ENCODE results near the gene SEC24C.
A peak's percentile ranks its signal among the peaks of the same experiment; 100 is the strongest.
"Not testable (repeated sequence)": the region's sequence is repeated elsewhere in the genome, so short reads cannot be mapped to it uniquely, and the experiment has no call there.

Gene SEC24C

GRCh38 chr10:73789659-73790055 lies 45.5 kb downstream of the SEC24C start:
- no peak overlapping the region for H3K27ac ChIP-seq
- DNase-seq (ENCODE audit: low read depth, low spot score): no peak

DNA sequence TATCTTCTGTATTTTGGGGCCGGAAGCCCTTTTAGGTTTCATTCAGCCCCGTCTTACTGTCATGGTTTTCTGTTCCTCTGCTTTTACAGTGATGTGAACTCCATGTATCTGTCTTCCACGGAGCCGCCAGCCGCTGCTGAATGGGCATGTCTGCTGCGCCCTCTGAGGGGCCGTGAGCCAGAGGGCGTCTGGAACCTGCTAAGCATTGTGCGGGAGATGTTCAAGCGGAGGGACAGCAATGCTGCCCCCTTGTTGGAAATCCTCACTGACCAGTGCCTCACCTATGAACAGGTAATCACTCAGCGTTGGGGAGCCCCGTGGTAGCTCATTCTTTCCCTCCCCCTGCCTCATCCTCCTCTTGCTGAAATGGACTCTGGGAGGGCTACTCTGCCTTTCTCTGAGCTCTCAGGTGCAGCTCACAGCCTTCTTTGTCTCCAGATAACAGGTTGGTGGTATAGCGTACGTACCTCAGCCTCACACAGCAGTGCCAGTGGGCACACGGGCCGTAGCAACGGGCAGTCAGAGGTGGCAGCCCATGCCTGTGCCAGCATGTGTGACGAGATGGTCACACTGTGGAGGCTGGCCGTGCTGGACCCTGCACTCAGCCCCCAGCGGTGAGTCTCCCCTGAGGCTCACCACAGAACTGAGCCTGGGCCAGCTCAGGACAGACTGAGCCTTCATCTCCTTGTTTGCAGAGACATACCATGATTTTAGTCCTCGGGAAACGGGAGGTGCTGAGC lies 46.9 kb downstream of the SEC24C start:
- H3K27ac ChIP-seq: no peak overlapping the region
- DNase-seq (ENCODE audit: low read depth, low spot score): no peak

DNA sequence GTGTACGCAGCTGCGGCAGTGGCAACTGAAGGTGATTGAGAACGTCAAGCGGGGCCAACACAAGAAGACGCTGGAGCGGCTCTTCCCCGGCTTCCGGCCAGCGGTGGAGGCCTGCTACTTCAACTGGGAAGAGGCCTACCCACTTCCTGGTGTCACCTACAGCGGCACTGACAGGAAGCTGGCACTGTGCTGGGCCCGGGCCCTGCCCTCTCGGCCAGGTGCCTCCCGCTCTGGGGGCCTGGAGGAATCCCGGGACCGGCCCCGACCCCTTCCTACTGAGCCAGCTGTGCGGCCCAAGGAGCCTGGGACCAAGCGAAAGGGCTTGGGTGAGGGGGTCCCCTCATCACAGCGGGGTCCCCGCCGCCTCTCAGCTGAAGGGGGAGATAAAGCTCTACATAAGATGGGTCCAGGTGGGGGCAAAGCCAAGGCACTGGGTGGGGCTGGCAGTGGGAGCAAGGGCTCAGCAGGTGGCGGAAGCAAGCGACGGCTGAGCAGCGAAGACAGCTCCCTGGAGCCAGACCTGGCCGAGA lies 47.8 kb downstream of the SEC24C start:
- H3K27ac ChIP-seq: no peak overlapping the region
- no peak for DNase-seq (ENCODE audit: low read depth, low spot score)

- H3K27ac ChIP-seq: no peak overlapping the region
Observed at GRCh38 chr10:73793456-73793855, 49.3 kb downstream of the SEC24C start.

DNA sequence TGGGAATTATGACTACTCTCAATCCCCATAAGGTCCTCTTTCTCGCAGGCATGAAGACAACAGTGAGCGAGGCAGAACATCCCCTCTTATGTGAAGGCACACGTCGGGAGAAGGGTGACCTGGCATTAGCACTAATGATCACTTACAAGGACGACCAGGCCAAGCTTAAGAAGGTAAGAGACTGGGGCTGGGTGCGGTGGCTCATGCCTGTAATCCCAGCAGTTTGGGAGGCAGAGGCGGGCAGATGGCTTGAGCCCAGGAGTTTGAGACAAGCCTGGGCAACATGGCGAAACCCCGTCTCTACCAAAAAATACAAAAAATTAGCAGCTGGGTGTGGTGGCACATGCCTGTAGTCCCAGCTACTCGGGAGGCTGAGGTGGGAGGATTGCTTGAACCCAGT lies 51.3 kb downstream of the SEC24C start:
- H3K27ac ChIP-seq; DNase-seq (ENCODE audit: low read depth, low spot score): not testable (repeated sequence)

More at GRCh38 chr10:73793456-73793855, 49.3 kb downstream of the SEC24C start:
- no peak for DNase-seq (ENCODE audit: low read depth, low spot score)

DNA sequence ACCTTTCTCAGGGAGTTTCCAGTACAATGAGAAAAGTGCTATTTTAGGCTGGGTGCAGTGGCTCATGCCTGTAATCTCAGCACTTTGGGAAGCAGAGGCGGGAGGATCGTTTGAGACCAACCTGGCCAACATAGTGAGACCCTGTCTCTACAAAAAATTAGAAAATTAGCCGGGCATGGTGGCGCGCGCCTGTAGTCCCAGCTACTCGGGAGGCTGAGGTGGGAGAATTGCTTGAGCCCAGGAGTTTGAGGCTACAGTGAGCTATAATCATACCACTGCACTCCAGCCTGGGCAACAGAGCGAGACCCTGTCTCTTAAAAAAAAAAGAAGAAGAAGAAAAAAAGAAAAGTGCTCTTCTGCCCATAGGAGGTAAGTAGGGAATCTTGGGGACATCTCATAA lies 51.9 kb downstream of the SEC24C start:
- DNase-seq (ENCODE audit: low read depth, low spot score): not testable (repeated sequence)

GRCh38 chr10:73796766-73797165 lies 52.6 kb downstream of the SEC24C start:
- DNase-seq (ENCODE audit: low read depth, low spot score): no peak
- H3K27ac ChIP-seq: no peak overlapping the region

More for the DNA sequence above, 51.9 kb downstream of the SEC24C start:
- H3K27ac ChIP-seq: not testable (repeated sequence)

- DNase-seq (ENCODE audit: low read depth, low spot score): no peak
- H3K27ac ChIP-seq: no peak overlapping the region
Observed at GRCh38 chr10:73797324-73798025, 53.3 kb downstream of the SEC24C start.

GRCh38 chr10:73798087-73798486 lies 53.9 kb downstream of the SEC24C start:
- H3K27ac ChIP-seq: no peak overlapping the region
- no peak for DNase-seq (ENCODE audit: low read depth, low spot score)

DNA sequence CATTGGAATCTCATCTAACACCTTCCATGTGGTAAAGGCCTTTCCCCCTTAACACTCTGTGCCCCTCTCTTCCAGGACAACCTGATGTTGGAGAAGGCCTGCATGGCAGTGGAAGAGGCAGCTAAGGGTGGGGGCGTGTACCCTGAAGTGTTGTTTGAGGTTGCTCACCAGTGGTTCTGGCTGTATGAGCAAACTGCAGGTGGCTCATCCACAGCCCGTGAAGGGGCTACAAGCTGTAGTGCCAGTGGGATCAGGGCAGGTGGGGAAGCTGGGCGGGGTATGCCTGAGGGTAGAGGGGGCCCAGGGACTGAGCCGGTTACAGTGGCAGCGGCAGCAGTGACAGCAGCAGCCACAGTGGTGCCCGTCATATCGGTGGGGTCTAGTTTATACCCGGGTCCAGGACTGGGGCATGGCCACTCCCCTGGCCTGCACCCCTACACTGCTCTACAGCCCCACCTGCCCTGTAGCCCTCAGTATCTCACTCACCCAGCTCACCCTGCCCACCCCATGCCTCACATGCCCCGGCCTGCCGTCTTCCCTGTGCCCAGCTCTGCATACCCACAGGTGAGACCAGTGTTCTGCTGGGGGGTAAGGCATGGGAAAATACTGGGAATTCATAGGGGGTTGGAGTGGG lies 54.9 kb downstream of the SEC24C start:
- no peak overlapping the region for H3K27ac ChIP-seq
- DNase-seq (ENCODE audit: low read depth, low spot score): no peak

DNA sequence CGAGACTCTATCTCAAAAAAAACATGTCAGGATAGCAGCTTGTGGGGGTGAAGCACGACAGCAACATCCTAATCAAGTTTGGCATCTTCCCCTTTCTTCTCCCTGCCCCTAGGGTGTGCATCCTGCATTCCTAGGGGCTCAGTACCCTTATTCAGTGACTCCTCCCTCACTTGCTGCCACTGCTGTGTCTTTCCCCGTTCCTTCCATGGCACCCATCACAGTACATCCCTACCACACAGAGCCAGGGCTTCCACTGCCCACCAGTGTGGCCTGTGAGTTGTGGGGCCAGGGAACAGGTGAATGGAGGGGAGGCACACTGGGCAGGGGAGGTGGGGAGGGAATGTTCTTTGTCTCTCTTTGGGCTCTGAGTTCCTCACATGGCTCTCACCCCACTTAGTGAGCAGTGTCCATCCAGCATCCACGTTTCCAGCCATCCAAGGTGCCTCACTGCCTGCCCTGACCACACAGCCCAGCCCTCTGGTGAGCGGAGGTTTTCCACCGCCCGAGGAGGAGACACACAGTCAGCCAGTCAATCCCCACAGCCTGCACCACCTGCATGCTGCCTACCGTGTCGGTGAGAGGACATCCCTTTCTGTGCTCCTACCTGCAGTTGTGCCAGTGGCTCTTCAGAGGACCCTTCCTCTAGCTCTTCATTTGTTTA lies 55.9 kb downstream of the SEC24C start:
- no peak overlapping the region for H3K27ac ChIP-seq

GRCh38 chr10:73800560-73801252 lies 56.5 kb downstream of the SEC24C start:
- no peak overlapping the region for H3K27ac ChIP-seq
- DNase-seq (ENCODE audit: low read depth, low spot score): no peak

More for the DNA sequence above, 55.9 kb downstream of the SEC24C start:
- no peak for DNase-seq (ENCODE audit: low read depth, low spot score)

DNA sequence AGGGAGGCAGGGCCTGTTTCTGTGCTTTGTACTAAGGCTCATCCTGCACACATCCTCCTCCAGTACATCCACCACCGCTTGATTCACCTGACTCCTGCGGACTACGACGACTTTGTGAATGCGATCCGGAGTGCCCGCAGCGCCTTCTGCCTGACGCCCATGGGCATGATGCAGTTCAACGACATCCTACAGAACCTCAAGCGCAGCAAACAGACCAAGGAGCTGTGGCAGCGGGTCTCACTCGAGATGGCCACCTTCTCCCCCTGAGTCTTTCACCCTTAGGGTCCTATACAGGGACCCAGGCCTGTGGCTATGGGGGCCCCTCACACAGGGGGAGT lies 57.0 kb downstream of the SEC24C start:
- no peak overlapping the region for H3K27ac ChIP-seq
- no peak for DNase-seq (ENCODE audit: low read depth, low spot score)

- no peak for DNase-seq (ENCODE audit: low read depth, low spot score)
- H3K27ac ChIP-seq: peak overlapping the region; percentile 35
Observed at GRCh38 chr10:73802276-73802991, 58.3 kb downstream of the SEC24C start.

- DNase-seq (ENCODE audit: low read depth, low spot score): no peak
- no peak overlapping the region for H3K27ac ChIP-seq
Observed at GRCh38 chr10:73803680-73804286, 59.6 kb downstream of the SEC24C start.

DNA sequence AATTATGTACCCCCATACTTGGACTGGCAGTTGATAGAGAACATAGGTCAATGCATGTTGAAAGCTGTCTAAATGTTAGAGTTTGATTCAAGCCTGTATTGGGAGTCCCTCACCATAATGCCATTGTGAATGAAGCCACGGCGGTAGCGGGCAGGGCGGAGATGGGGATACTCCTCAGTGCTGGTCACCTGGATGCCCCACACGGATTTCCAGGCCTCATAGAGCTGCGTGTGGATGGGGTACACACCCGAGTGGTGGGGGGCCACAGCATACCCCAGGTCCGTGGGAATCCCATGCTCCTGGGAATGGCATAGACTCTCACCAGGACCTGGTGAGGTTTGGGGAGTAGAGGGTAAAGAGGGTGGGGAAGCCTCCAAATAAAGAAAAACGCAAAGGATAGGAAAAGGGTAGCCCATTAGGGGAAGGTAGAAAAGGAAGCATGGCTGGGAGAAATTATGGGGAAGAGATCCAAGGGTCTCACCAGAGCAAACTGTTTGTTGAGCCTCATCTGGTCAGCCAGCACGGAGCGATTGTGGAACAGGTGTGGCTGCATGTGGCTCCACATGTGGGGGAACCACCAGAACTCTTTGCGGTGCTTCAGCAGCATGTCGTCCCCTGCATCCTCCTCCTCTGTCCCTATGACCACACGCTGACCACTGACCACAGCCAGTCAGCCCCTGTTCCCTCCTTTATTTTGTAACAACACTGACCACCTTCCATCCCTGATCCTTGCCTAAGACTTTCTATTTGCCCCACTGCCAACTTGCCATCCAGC lies 62.2 kb downstream of the SEC24C start:
- no peak overlapping the region for H3K27ac ChIP-seq
- DNase-seq (ENCODE audit: low read depth, low spot score): no peak

- no peak for DNase-seq (ENCODE audit: low read depth, low spot score)
- no peak overlapping the region for H3K27ac ChIP-seq
Observed at GRCh38 chr10:73807471-73807870, 63.3 kb downstream of the SEC24C start.

Measured in epithelial cell of prostate (primary cell).